ENCODE data around the gene DLG2.
"Not testable (repeated sequence)": the region's sequence is repeated elsewhere in the genome, so short reads cannot be mapped to it uniquely, and the experiment has no call there.

DLG2 gene

GRCh38 chr11:83441601-83442000 is 2185.5 kb downstream of the DLG2 start:
- H3K4me3 ChIP-seq (replicated peaks in 1 of 2; ENCODE audit: low read depth in 2 of 2, low read length in 2 of 2), result no peak overlapping the region
- TF ChIP-seq CTCF (IDR thresholded peaks at IDR 0.05; ENCODE audit: low read depth, low read length), result no peak
- no peak for DNase-seq (ENCODE audit: low read depth in 2 of 2)

- no peak for DNase-seq (ENCODE audit: low read depth in 2 of 2)
- TF ChIP-seq CTCF (IDR thresholded peaks at IDR 0.05; ENCODE audit: low read depth, low read length), result no peak
- no peak overlapping the region for H3K4me3 ChIP-seq (replicated peaks in 1 of 2; ENCODE audit: low read depth in 2 of 2, low read length in 2 of 2)
These were observed 2186.0 kb downstream of the DLG2 start for GRCh38 chr11:83441171-83441570.

- no peak for DNase-seq (ENCODE audit: low read depth in 2 of 2)
- TF ChIP-seq CTCF (IDR thresholded peaks at IDR 0.05; ENCODE audit: low read depth, low read length), result no peak
These were observed 2188.7 kb downstream of the DLG2 start for GRCh38 chr11:83438438-83438837.

GRCh38 chr11:83437939-83438338 is 2189.2 kb downstream of the DLG2 start:
- DNase-seq (ENCODE audit: low read depth in 2 of 2), result no peak

More at GRCh38 chr11:83438438-83438837, 2188.7 kb downstream of the DLG2 start:
- H3K4me3 ChIP-seq (replicated peaks in 1 of 2; ENCODE audit: low read depth in 2 of 2, low read length in 2 of 2), result no peak overlapping the region

GRCh38 chr11:83436855-83437254 is 2190.3 kb downstream of the DLG2 start:
- DNase-seq (ENCODE audit: low read depth in 2 of 2), result no peak
- TF ChIP-seq CTCF (IDR thresholded peaks at IDR 0.05; ENCODE audit: low read depth, low read length), result no peak
- no peak overlapping the region for H3K4me3 ChIP-seq (replicated peaks in 1 of 2; ENCODE audit: low read depth in 2 of 2, low read length in 2 of 2)

More at GRCh38 chr11:83437939-83438338, 2189.2 kb downstream of the DLG2 start:
- no peak for TF ChIP-seq CTCF (IDR thresholded peaks at IDR 0.05; ENCODE audit: low read depth, low read length)
- H3K4me3 ChIP-seq (replicated peaks in 1 of 2; ENCODE audit: low read depth in 2 of 2, low read length in 2 of 2), result no peak overlapping the region

- DNase-seq (ENCODE audit: low read depth in 2 of 2); H3K4me3 ChIP-seq (replicated peaks in 1 of 2; ENCODE audit: low read depth in 2 of 2, low read length in 2 of 2): not testable (repeated sequence)
These were observed 2192.3 kb downstream of the DLG2 start for GRCh38 chr11:83434812-83435211.

GRCh38 chr11:83427943-83428342 is 2199.2 kb downstream of the DLG2 start:
- no peak for DNase-seq (ENCODE audit: low read depth in 2 of 2)
- no peak overlapping the region for H3K4me3 ChIP-seq (replicated peaks in 1 of 2; ENCODE audit: low read depth in 2 of 2, low read length in 2 of 2)
- no peak for TF ChIP-seq CTCF (IDR thresholded peaks at IDR 0.05; ENCODE audit: low read depth, low read length)
